GM12872 (cell line): ENCODE measurements around the gene TBC1D22A.

ENCODE experiments used
- CTCF ChIP-seq: IDR thresholded peaks from 3 replicates; pipeline ENCODE4 v1.5.1; 2011; ENCODE audit warnings: low read depth, mild to moderate bottlenecking, low read length, moderate library complexity; ENCODE audit not compliant: insufficient read depth

The TBC1D22A gene

DNA sequence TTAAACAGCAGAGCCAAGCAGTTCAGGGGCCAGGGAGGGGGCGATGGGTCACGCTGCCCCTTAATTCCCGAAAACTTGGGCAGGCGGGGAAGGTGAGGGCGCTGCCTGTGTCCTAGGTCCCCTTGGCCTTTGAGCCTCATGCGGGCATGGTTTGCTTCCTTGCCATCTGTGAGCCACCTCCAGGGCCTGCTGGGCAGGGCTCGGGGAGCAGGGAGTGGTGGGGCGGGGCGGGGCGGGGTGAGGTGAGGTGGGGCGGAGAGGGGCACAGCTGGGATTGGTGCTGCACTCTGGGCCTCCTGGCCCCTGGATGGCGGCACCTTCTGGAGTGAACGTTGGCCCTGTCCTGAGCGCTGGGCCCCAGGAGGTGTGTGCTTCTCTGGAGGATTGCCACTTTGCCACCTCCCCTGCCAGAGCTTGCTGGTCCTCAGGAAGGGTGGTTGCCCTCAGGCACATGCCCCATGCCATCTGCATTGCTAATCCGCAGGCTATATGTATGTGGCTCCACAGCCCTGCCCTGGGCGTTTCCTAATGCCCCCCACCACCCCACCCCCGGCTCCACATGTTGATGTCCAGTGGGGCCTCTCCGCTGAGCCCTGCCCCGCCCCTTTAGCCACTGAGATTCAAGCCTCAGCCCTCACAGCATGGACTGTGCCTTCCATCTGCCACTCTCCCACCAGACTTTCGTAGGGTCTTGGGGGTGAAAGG is 352.5 kb downstream of the TBC1D22A start:
- TF ChIP-seq CTCF = no peak

DNA sequence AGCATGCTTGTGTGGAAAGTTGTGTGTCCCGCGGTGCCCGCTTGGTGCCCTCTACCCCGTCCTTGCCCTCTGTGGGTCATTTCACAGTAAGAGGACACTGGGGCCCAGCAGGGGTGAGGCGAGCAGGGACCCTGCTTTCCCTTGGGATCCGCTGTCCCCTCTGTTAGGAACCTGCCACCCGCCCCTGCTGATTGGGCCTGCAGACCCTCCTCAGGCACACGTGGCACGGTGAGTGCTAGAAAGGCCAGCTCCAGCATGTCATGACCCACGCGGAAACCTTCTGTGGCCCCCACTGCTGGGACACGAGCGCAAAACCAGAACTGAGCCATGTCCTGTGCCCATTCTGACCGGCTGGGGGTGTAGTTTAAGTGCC is 353.1 kb downstream of the TBC1D22A start:
- no peak for TF ChIP-seq CTCF

DNA sequence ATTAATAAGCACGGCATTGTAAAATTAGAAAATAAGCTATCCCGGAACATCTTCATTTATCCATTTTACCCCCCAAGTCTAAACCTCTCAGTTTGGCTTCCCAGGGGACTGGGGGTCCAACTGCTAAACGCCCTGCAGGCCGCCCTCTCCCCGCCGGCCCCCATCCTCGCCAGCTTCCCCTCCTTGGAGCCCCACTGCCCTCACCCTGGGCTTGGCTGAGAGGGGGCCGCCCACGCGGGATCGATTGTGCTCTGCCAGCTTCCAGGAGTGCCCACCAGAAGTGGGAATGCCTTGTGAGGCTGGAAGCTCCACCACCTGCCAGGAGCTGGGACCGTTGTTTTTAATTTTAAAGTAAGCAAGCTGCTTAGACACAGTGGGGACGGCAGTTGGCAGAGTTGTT is 353.5 kb downstream of the TBC1D22A start:
- TF ChIP-seq CTCF = no peak

GRCh38 chr22:47116426-47117341 is 354.2 kb downstream of the TBC1D22A start:
- no peak for TF ChIP-seq CTCF

GRCh38 chr22:47119181-47119580 is 356.7 kb downstream of the TBC1D22A start:
- TF ChIP-seq CTCF = no peak

DNA sequence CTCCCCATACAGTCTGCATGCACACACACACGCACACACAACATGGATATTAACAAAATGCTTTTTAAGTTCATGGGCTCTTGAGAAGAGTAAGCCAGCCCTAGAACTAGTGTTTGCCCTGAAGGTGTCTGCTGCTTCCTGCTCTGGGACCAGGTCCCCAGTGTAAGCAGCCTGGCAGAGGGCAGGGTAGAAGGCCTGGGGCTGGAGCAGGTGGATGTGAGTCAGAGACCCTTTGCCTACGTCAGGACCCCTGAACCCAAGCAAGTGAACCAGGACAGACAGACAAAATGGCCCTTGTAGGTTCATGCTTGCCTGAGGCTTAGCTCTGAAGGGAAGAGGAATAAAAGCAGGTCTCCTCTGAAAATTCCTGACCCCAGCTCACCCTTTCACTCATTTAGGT is 357.9 kb downstream of the TBC1D22A start:
- no peak for TF ChIP-seq CTCF

GRCh38 chr22:47121791-47122190 is 359.3 kb downstream of the TBC1D22A start:
- no peak for TF ChIP-seq CTCF
